Measurements from ENCODE around the gene CDSN. TPM values are rescaled to one million over a fixed set of nuclear protein-coding genes. Genes with fewer than 3 reads are reported as not detected.

The CDSN gene
- total RNA-seq (not detected in 2 replicates), polyA plus RNA-seq (0.03 TPM in 1 of 2 replicates, not detected in the other), polyA minus RNA-seq (not detected in 2 replicates), Bru-seq, nascent RNA (not detected), BruChase-seq, experiment 1, labeled RNA remaining after a 6-hour chase (not detected), BruChase-seq, experiment 2, labeled RNA remaining after a 2-hour chase (not detected)
- polyA plus RNA-seq (2011; cell fraction: cytosol; rRNA removed), result 0.03 TPM in 1 of 2 replicates, not detected in the other
- not detected in 2 replicates for polyA plus RNA-seq (2011; cell fraction: nucleus; rRNA removed)
- polyA plus RNA-seq (2012), result not detected in 2 replicates
- polyA minus RNA-seq (2011; cell fraction: cytosol; rRNA and poly(A)+ RNA removed), result not detected
- polyA minus RNA-seq (2011; cell fraction: nucleus; rRNA and poly(A)+ RNA removed), result 0.24 TPM in 1 of 2 replicates, not detected in the other
- long read RNA-seq, partial matches to known transcripts, result 0 of 9 reads
- long read RNA-seq, other reads (novel, unspliced or antisense), result 9 of 9 reads

DNA sequence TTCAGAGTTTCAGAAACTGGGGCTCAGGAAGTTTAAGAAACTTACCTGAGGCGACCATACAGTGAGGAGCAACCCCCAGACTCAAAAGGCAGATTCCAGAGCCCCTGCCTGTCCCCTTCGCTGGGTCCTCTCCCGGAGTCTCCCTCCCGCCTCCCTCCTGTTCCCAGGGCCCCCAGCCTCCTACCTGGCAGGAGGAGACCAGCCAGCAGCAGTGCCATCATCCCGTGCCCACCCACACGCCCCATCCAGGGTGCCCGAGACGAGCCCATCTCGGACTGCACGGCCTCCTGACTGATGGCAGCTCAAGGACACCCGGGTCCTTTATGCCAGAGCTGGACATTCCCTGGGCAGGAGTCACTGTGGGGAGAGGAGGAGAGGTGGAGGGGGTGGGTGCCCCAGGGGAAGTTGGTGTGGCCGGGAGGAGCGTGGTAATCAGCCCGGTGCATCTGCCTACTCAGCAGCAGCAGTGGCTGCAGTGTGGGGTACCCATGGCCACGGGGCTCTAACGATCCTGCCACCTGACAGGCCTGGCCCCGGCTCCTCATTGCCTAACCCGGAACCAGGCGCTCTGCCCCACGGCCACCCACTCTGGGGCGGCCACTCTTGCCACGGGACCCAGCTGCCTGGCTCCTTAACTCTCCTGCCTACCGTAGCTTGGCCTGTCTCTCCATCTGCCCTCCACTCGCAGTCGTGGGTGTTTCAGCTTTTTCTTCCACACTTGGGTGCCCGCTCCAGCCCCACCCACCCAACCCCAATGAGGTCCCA, at the start of gene CDSN:
Gene CDSN, minus strand, starts transcription at position 296 of the 765 bp plus-strand sequence. Its CDS starts 27 bp downstream, at position 269.
- dilution Hi-C loops (cut with MboI; ENCODE audit: extremely low pct_ligation_motif_present, low sequenced_read_pairs) (no loop called here), intact Hi-C loops (cut with micrococcal nuclease) (no loop called here)
- no peaks in the 10 kb centered on the region for H3K79me2 ChIP-seq (ENCODE audit: control insufficient read depth, insufficient read depth, low read length)
- TF ChIP-seq GATA2 (IDR thresholded peaks at IDR 0.05; ENCODE audit: insufficient read depth, insufficient read length, low read depth, low read length), result no peak
- TF ChIP-seq POLR2A (IDR thresholded peaks at IDR 0.05; ENCODE audit: low read depth, low read length), result no peak
- no peak for TF ChIP-seq FOS (IDR thresholded peaks at IDR 0.05; ENCODE audit: borderline replicate concordance, insufficient read depth, low read length)
- TF ChIP-seq MYC (IDR thresholded peaks at IDR 0.05; ENCODE audit: low read depth, low read length), result no peak
- no peak for TF ChIP-seq EZH2 (IDR thresholded peaks at IDR 0.05; ENCODE audit: borderline replicate concordance, low read depth, low read length, severe bottlenecking)
- no peak for TF ChIP-seq MAX (IDR thresholded peaks at IDR 0.05; ENCODE audit: insufficient read depth, insufficient read length)
- no peak for TF ChIP-seq POLR2AphosphoS5 (IDR thresholded peaks at IDR 0.05; ENCODE audit: insufficient read depth, low read depth, low read length)
- no peak for TF ChIP-seq CTCF (IDR thresholded peaks at IDR 0.05; ENCODE audit: extremely low read depth in 1 of 2, insufficient read depth in 1 of 2, low read depth in 1 of 2, low read length in 2 of 2)
- no peak within 1 kb of the TSS for H3K27ac ChIP-seq (ENCODE audit: insufficient read depth, low read depth, low read length)
- no peak within 1 kb of the TSS for H3K4me2 ChIP-seq (ENCODE audit: insufficient read depth, low read length)
- ChIA-PET POLR2A (no interaction called here), CTCF (interaction anchor here (8.2 kb wide), 1 partner anchor 33 kb away, joined by 102 read pairs; no protein-coding TSS in a partner anchor)
- no peaks in the 10 kb centered on the region for H3K9me3 ChIP-seq (replicated peaks; ENCODE audit: control insufficient read depth, insufficient read depth, low read length)
- H4K20me1 ChIP-seq (replicated peaks; ENCODE audit: control insufficient read depth, extremely low read depth, insufficient read depth, low read length), result no peaks in the 10 kb centered on the region
- H3K4me3 ChIP-seq (replicated peaks in 1 of 3; ENCODE audit: insufficient read depth in 1 of 3, low read depth in 1 of 3, low read length in 3 of 3), result no peak within 1 kb of the TSS
- H3K27me3 ChIP-seq (ENCODE audit: control insufficient read depth in 2 of 2, insufficient read depth in 2 of 2, low read length in 2 of 2), result no peaks in the 10 kb centered on the region
- no peak for FAIRE-seq
- DNase-seq (ENCODE audit: low read depth, low spot score), result no peak
- no peak within 1 kb of the TSS for H3K9ac ChIP-seq (replicated peaks; ENCODE audit: extremely low read depth, insufficient read depth, low read length)
- no TSS peak for BruUV-seq (replicated peaks)
- no peaks in the 10 kb centered on the region for H3K9me1 ChIP-seq (replicated peaks; ENCODE audit: control insufficient read depth, extremely low read depth, insufficient read depth, low read length)
- no peaks in the 10 kb centered on the region for H3K36me3 ChIP-seq (ENCODE audit: control insufficient read depth in 2 of 2, extremely low read depth in 1 of 2, insufficient read depth in 2 of 2, low read length in 2 of 2)
- H2AFZ ChIP-seq (ENCODE audit: low read depth, low read length), result no peak within 1 kb of the TSS
- peaks cover 39% of the 10 kb centered on the region for H3K4me1 ChIP-seq (ENCODE audit: control insufficient read depth, extremely low read depth, insufficient read depth, low read length)
